ENCODE results near the gene ATG5. TPM values are rescaled to one million over a fixed set of nuclear protein-coding genes. Genes with fewer than 3 reads are reported as not detected.

Gene ATG5
- polyA plus RNA-seq, 4 donors = 24.1 to 36.4 (median 33.5) TPM

Other genes with a start within 250 kb of the ATG5 start
- 10 to 100 TPM in 1 of 4 donors, 1 to 10 TPM in 2, under 1 TPM in 1; 0.67 to 78.6 (median 2.8) TPM for gene PRDM1, start 239.4 kb downstream of the ATG5 start, polyA plus RNA-seq
- 10 to 100 TPM; 13.2 to 33.9 (median 23.6) TPM for gene CRYBG1, start 35.0 kb upstream of the ATG5 start, polyA plus RNA-seq